HCT116 (cell line): ENCODE data around the gene JPH3. TPM values are rescaled to one million over a fixed set of nuclear protein-coding genes. Genes with fewer than 3 reads are reported as not detected.

ENCODE experiments used
- ATAC-seq: fragments of 200-7000 bp; cut with Tn5 transposase; 2 replicates; pipeline ENCODE4 v1.9.1; 2020; ENCODE audit warnings: mild to moderate bottlenecking, moderate library complexity
- BruUV-seq: library from RNA; stranded (reverse); fragments of 400-500 nt; replicated peaks from 2 replicates; lab custom pipeline; 2021; lab: Mats Ljungman, UMichigan
- CTCF ChIA-PET: fragments of 300-600 bp; sonication (Branson Sonifier 250); formaldehyde crosslinking; loops from one replicate; lab custom pipeline; 2021; ENCODE audit warnings: antibody characterized with exemption; lab: Charles Lee
- POLR2A ChIA-PET: fragments of 300-600, 350-600 bp; sonication (Branson Sonifier 250); formaldehyde crosslinking; loops from one replicate; lab custom pipeline; 2021; ENCODE audit warnings: antibody characterized with exemption; lab: Charles Lee
- RAD21 ChIA-PET, 2 experiments: fragments of 300-600 bp; sonication (Branson Sonifier 250); formaldehyde crosslinking; loops; one replicate each; lab custom pipeline; 2023; ENCODE audit warnings: low total read pairs in 2 of 2; ENCODE audit not compliant: uncharacterized antibody in 2 of 2, unreplicated experiment in 2 of 2, low non-redundant PET in 1 of 2; lab: Charles Lee
- DNase-seq: peaks from one replicate; pipeline ENCODE4 v3.0.0-alpha.2; 2010; ENCODE audit warnings: low read depth, low spot score
- H2AFZ ChIP-seq: fragments of 200-600 bp; shearing (Covaris generic), sonication (generic); 2 replicates; pipeline ENCODE4 v1.6.1; 2017; ENCODE audit warnings: low read depth, mixed run types, mixed read lengths, antibody characterized with exemption, low read length; ENCODE audit not compliant: poor library complexity, severe bottlenecking
- H3K27ac ChIP-seq: 2 replicates; pipeline ENCODE4 v1.5.1; 2012; ENCODE audit warnings: low read depth, low read length
- H3K27me3 ChIP-seq: fragments of 200-600 bp; sonication (generic); 2 replicates; pipeline ENCODE4 v1.6.1; 2016; ENCODE audit warnings: mixed run types, low read length, mixed read lengths; ENCODE audit not compliant: insufficient read depth
- H3K36me3 ChIP-seq, 2 experiments: fragments of 200-500 bp in 1 of 2; fragments of 200-600 bp in 1 of 2; sonication (Bioruptor generic) in 1 of 2; sonication (generic) in 1 of 2; 2 replicates each; pipeline versions ENCODE4 v1.5.1 to v1.6.1; 2014 to 2016; ENCODE audit warnings: low read length in 2 of 2, inconsistent platforms in 1 of 2, mixed read lengths in 1 of 2, mixed run types in 1 of 2; ENCODE audit not compliant: insufficient read depth in 2 of 2, control insufficient read depth in 1 of 2
- H3K4me1 ChIP-seq, 2 experiments: fragments of 200-600 bp in 1 of 2; sonication (generic) in 1 of 2; 2 replicates each; pipeline versions ENCODE4 v1.5.1 to v1.6.1; 2012 to 2017; ENCODE audit warnings: low read length in 2 of 2, inconsistent platforms in 1 of 2, mild to moderate bottlenecking in 1 of 2, mixed read lengths in 1 of 2, mixed run types in 1 of 2, moderate library complexity in 1 of 2; ENCODE audit not compliant: insufficient read depth in 2 of 2, control insufficient read depth in 1 of 2
- H3K4me2 ChIP-seq: fragments of 200-600 bp; sonication (generic); 2 replicates; pipeline ENCODE4 v1.6.1; 2017; ENCODE audit warnings: mixed run types, low read length, mixed read lengths
- H3K4me3 ChIP-seq, 2 experiments: fragments of 200-600 bp in 1 of 2; sonication (generic) in 1 of 2; replicated peaks in 1 of 2; 2 replicates each; pipeline ENCODE4 v1.5.1; 2011 to 2016; ENCODE audit warnings: low read length in 2 of 2, control low read depth in 1 of 2, low read depth in 1 of 2, mild to moderate bottlenecking in 1 of 2, mixed read lengths in 1 of 2, mixed run types in 1 of 2
- H3K79me2 ChIP-seq: fragments of 200-600 bp; sonication (generic); 2 replicates; pipeline ENCODE4 v1.6.1; 2017; ENCODE audit warnings: mild to moderate bottlenecking, mixed run types, low read length, moderate library complexity, mixed read lengths; ENCODE audit not compliant: insufficient read depth
- H3K9ac ChIP-seq: fragments of 200-600 bp; sonication (generic); 2 replicates; pipeline ENCODE4 v1.6.1; 2016; ENCODE audit warnings: low read length, mixed read lengths
- H3K9me2 ChIP-seq: fragments of 200-600 bp; sonication (generic), shearing (Covaris generic); 2 replicates; pipeline ENCODE4 v1.6.1; 2017; ENCODE audit warnings: mixed run types, mild to moderate bottlenecking, moderate library complexity; ENCODE audit not compliant: insufficient read depth
- H3K9me3 ChIP-seq, 2 experiments: fragments of 200-500 bp in 1 of 2; fragments of 200-600 bp in 1 of 2; sonication (Bioruptor generic) in 1 of 2; sonication (generic) in 1 of 2; 2 replicates each; pipeline ENCODE4 v1.6.1; 2014 to 2017; ENCODE audit warnings: low read length in 2 of 2, mixed read lengths in 2 of 2, inconsistent platforms in 1 of 2, low read depth in 1 of 2, mild to moderate bottlenecking in 1 of 2, mixed run types in 1 of 2, moderate library complexity in 1 of 2; ENCODE audit not compliant: control insufficient read depth in 1 of 2, insufficient read depth in 1 of 2
- H4K20me1 ChIP-seq: fragments of 200-600 bp; sonication (generic), shearing (Covaris generic); 2 replicates; pipeline ENCODE4 v1.6.1; 2017; ENCODE audit warnings: mixed run types, mild to moderate bottlenecking, moderate library complexity; ENCODE audit not compliant: insufficient read depth
- CBX3 ChIP-seq: IDR thresholded peaks from 2 replicates; pipeline ENCODE4 v1.6.1; 2012; ENCODE audit warnings: low read depth
- CEBPB ChIP-seq: IDR thresholded peaks from 2 replicates; pipeline ENCODE4 v1.6.1; 2012; ENCODE audit warnings: low read depth
- JUND ChIP-seq: IDR thresholded peaks from 2 replicates; pipeline ENCODE4 v1.6.1; 2012
- POLR2A ChIP-seq: IDR thresholded peaks from 2 replicates; pipeline ENCODE4 v1.7.0; 2011; ENCODE audit warnings: borderline replicate concordance; ENCODE audit not compliant: insufficient read depth, insufficient read length; ENCODE audit errors: extremely low read depth
- POLR2AphosphoS5 ChIP-seq: IDR thresholded peaks from 2 replicates; pipeline ENCODE4 v1.6.1; 2011; ENCODE audit warnings: mild to moderate bottlenecking, low read depth, low read length, moderate library complexity
- RAD21 ChIP-seq: IDR thresholded peaks from 2 replicates; pipeline ENCODE4 v1.6.1; 2012; ENCODE audit warnings: low read depth, mild to moderate bottlenecking
- SIN3A ChIP-seq: IDR thresholded peaks from 2 replicates; pipeline ENCODE4 v1.6.1; 2012; ENCODE audit warnings: low read depth
- SP1 ChIP-seq: IDR thresholded peaks from 2 replicates; pipeline ENCODE4 v1.6.1; 2012; ENCODE audit warnings: low read depth
- YY1 ChIP-seq: IDR thresholded peaks from 2 replicates; pipeline ENCODE4 v1.6.1; 2011; ENCODE audit warnings: low read length, low read depth, moderate library complexity, mild to moderate bottlenecking; ENCODE audit not compliant: insufficient replicate concordance; ENCODE audit errors: extremely low read depth
- ZNF274 ChIP-seq: fragments of 200-500 bp; sonication (Bioruptor generic); IDR thresholded peaks from 2 replicates; pipeline ENCODE4 v1.6.1; 2014; ENCODE audit warnings: mild to moderate bottlenecking, low read depth, low read length, inconsistent platforms
- intact Hi-C: fragments of 100-400 bp; cut with micrococcal nuclease; formaldehyde crosslinking; loops from 2 replicates; pipeline ENCODE4 v1.10.0; 2022
- total RNA-seq: library from RNA; stranded (reverse); gene quantifications from one replicate; pipeline ENCODE4 v1.2.1, GENCODE V29; 2021; ENCODE audit not compliant: unreplicated experiment
- TF ChIP-seq, protein P1 (sequence below): IDR thresholded peaks from 2 replicates; pipeline ENCODE4 v1.6.1; 2012
- TF ChIP-seq, protein P2 (sequence below): IDR thresholded peaks from 2 replicates; pipeline ENCODE4 v1.6.1; 2012
- TF ChIP-seq, protein P3 (sequence below), 3 experiments: fragments of 200-600 bp in 1 of 3; sonication (generic) in 1 of 3; IDR thresholded peaks in 2 of 3; conservative IDR thresholded peaks in 1 of 3; 2 replicates each; pipeline ENCODE4 v1.5.1; 2012 to 2017; ENCODE audit warnings: low read depth in 2 of 3, low read length in 2 of 3, antibody characterized with exemption in 1 of 3, borderline replicate concordance in 1 of 3, control low read depth in 1 of 3, mild to moderate bottlenecking in 1 of 3, mixed read lengths in 1 of 3, mixed run types in 1 of 3, moderate library complexity in 1 of 3; ENCODE audit not compliant: insufficient read depth in 1 of 3
- TF ChIP-seq, protein P4 (sequence below): IDR thresholded peaks from 2 replicates; pipeline ENCODE4 v1.6.1; 2011; ENCODE audit warnings: mild to moderate bottlenecking, low read length, moderate library complexity; ENCODE audit not compliant: insufficient replicate concordance; ENCODE audit errors: extremely low read depth

The JPH3 gene
- total RNA-seq, 1 experiment from 2014 or later: 0.10 TPM

DNA sequence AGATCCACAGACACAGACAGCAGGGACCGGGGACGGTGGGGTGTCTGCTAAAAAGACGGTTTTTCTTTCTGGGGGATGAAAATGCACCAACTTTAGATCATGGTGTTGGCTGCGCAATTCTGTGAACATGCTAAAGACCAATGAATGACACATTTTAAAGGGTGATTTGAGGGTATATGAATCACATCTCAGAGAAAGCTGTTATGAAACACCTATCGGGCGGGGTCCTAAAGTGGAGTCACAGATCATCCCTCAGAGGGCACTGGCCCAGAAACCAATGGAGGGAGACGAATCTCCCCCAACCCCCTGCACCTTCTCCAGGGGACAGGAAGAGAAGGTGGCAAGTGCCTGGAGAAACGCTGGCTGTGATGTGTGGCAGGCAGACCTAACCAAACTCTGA lies 137.5 kb downstream of the JPH3 start (continued):
- no peak for TF ChIP-seq ZNF274
- no peak for TF ChIP-seq SP1
- no peak for TF ChIP-seq YY1

DNA sequence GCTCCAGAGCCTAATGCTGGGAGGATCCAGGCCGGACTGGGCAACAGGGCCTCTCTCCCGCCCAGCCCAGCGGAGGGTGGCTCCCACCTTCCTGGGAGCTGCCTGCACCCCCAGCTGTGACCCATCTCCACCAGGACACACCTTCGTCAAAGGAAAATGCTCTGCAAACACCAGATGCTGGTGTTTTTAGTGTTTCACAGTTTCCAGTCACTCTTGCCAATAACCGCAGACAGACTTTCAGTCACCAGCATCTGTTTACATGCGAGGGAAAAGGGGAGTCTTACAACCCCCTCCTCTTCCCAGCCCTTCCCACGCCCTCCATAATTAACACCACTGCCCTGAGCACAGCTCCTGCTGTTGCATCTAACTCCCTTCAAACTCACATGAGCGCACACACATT lies 138.1 kb downstream of the JPH3 start:
- intact Hi-C loops: no loop called here
- ChIA-PET POLR2A (no interaction called here), RAD21 (no interaction called here)
- no peak for DNase-seq
- Histone ChIP-seq H3K4me1 (0 out of 4 replicates have a peak, but pooled peaks cover 0 to 2% of the 10 kb centered on the region in 2 experiments), H3K4me2 (no peak overlapping the region), H3K9me2 (no peaks in the 10 kb centered on the region), H3K27me3 (no peaks in the 10 kb centered on the region), H3K36me3 (peaks cover 14 to 26% of the 10 kb centered on the region in 2 experiments), H3K27ac (no peak overlapping the region)
- BruUV-seq: no TSS peak
- ATAC-seq: no peak
- TF ChIP-seq CEBPB: no peak
- TF ChIP-seq, all 23 proteins: peak for 0
- Histone ChIP-seq H4K20me1 (peaks cover 3% of the 10 kb centered on the region; the same call in 1 of the 2 replicates), H3K79me2 (peaks cover 82% of the 10 kb centered on the region), H3K9me3 (no peaks in the 10 kb centered on the region), H3K9ac (no peak overlapping the region), H2AFZ (no peak overlapping the region), H3K4me3 (no peak overlapping the region)
- CTCF ChIA-PET: no interaction called here

DNA sequence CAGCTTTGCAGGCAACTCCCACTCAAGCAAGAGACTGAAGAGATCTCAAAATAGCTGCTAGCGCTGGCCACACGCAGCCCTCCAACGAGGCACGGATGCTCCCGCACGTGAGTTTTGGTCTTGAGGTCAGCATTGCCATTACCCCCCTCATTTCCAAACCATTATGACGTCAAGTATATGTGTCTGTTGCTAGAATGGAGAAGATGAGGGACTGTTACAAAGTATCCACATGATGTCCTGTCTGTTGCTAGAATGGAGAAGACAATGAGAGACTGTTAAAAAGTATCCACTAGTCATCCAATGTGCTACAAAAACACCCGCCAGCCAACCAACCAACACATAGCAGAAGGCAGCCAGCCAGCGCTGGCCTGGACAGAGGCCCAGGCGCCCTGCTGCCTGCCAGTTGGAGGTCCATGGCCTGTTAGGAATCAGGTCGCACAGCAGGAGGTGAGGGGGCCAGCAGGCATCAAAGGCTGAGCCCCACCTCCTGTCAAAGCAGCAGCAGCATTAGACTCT lies 138.7 kb downstream of the JPH3 start:
- H3K4me3 ChIP-seq: no peak overlapping the region
- no peak overlapping the region for H2AFZ ChIP-seq
- BruUV-seq: no TSS peak
- ChIA-PET POLR2A (no interaction called here), CTCF (no interaction called here), RAD21 (no interaction called here)
- no peak overlapping the region; the same call in 1 of the 2 replicates for H3K27ac ChIP-seq
- peaks cover 82% of the 10 kb centered on the region for H3K79me2 ChIP-seq
- peaks cover 3% of the 10 kb centered on the region; the same call in 1 of the 2 replicates for H4K20me1 ChIP-seq
- DNase-seq: no peak
- ATAC-seq: no peak
- H3K9me2 ChIP-seq: no peaks in the 10 kb centered on the region
- no peaks in the 10 kb centered on the region for H3K27me3 ChIP-seq
- 0 out of 4 replicates have a peak, but pooled peaks cover 0 to 2% of the 10 kb centered on the region in 2 experiments for H3K4me1 ChIP-seq
- H3K9me3 ChIP-seq: no peaks in the 10 kb centered on the region
- intact Hi-C loops: no loop called here
- peaks cover 18 to 26% of the 10 kb centered on the region in 2 experiments for H3K36me3 ChIP-seq
- no peak overlapping the region for H3K9ac ChIP-seq
- no peak overlapping the region for H3K4me2 ChIP-seq
- TF ChIP-seq POLR2A (no peak), RAD21 (no peak), SIN3A (no peak), JUND (no peak), POLR2AphosphoS5 (no peak), CBX3 (no peak), YY1 (no peak), SP1 (no peak)
- TF ChIP-seq, protein P1, sequence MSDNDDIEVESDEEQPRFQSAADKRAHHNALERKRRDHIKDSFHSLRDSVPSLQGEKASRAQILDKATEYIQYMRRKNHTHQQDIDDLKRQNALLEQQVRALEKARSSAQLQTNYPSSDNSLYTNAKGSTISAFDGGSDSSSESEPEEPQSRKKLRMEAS: no peak
- TF ChIP-seq, protein P2, sequence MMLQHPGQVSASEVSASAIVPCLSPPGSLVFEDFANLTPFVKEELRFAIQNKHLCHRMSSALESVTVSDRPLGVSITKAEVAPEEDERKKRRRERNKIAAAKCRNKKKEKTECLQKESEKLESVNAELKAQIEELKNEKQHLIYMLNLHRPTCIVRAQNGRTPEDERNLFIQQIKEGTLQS: no peak
- TF ChIP-seq, protein P3, sequence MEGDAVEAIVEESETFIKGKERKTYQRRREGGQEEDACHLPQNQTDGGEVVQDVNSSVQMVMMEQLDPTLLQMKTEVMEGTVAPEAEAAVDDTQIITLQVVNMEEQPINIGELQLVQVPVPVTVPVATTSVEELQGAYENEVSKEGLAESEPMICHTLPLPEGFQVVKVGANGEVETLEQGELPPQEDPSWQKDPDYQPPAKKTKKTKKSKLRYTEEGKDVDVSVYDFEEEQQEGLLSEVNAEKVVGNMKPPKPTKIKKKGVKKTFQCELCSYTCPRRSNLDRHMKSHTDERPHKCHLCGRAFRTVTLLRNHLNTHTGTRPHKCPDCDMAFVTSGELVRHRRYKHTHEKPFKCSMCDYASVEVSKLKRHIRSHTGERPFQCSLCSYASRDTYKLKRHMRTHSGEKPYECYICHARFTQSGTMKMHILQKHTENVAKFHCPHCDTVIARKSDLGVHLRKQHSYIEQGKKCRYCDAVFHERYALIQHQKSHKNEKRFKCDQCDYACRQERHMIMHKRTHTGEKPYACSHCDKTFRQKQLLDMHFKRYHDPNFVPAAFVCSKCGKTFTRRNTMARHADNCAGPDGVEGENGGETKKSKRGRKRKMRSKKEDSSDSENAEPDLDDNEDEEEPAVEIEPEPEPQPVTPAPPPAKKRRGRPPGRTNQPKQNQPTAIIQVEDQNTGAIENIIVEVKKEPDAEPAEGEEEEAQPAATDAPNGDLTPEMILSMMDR (IDR thresholded peaks at IDR 0.05 in 2 of 3, conservative IDR thresholded peaks at IDR 0.05 in 1 of 3; ENCODE audit: borderline replicate concordance in 1 of 3, insufficient read depth in 1 of 3, low read depth in 2 of 3, low read length in 2 of 3): no peak
- TF ChIP-seq, protein P4, sequence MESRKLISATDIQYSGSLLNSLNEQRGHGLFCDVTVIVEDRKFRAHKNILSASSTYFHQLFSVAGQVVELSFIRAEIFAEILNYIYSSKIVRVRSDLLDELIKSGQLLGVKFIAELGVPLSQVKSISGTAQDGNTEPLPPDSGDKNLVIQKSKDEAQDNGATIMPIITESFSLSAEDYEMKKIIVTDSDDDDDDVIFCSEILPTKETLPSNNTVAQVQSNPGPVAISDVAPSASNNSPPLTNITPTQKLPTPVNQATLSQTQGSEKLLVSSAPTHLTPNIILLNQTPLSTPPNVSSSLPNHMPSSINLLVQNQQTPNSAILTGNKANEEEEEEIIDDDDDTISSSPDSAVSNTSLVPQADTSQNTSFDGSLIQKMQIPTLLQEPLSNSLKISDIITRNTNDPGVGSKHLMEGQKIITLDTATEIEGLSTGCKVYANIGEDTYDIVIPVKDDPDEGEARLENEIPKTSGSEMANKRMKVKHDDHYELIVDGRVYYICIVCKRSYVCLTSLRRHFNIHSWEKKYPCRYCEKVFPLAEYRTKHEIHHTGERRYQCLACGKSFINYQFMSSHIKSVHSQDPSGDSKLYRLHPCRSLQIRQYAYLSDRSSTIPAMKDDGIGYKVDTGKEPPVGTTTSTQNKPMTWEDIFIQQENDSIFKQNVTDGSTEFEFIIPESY: no peak
